H9 (cell line): ENCODE data around the gene TMEM116. TPM values are rescaled to one million over a fixed set of nuclear protein-coding genes. Genes with fewer than 3 reads are reported as not detected.

Experiments
- DNase-seq: peaks from one replicate; pipeline ENCODE4 v3.0.0-alpha.2; 2017
- H2AFZ ChIP-seq: one replicate; pipeline ENCODE4 v1.6.1; 2013; ENCODE audit warnings: mild to moderate bottlenecking, low read length, control low read depth, moderate library complexity
- H2AK5ac ChIP-seq: 2 replicates; pipeline ENCODE4 v1.6.1; 2013; ENCODE audit warnings: low read length, control low read depth, mixed read lengths; ENCODE audit not compliant: insufficient read length
- H2BK120ac ChIP-seq: one replicate; pipeline ENCODE4 v1.6.1; 2013; ENCODE audit warnings: low read depth, mild to moderate bottlenecking, low read length, control low read depth, inconsistent platforms; ENCODE audit not compliant: poor library complexity, severe bottlenecking
- H2BK12ac ChIP-seq: 2 replicates; pipeline ENCODE4 v1.6.1; 2013; ENCODE audit warnings: low read length, control low read depth, mixed read lengths, low read depth; ENCODE audit not compliant: insufficient read length
- H2BK15ac ChIP-seq: 2 replicates; pipeline ENCODE4 v1.6.1; 2013; ENCODE audit warnings: low read depth, low read length, control low read depth
- H2BK20ac ChIP-seq: one replicate; pipeline ENCODE4 v1.6.1; 2013; ENCODE audit warnings: low read depth, mild to moderate bottlenecking, low read length, control low read depth, inconsistent platforms; ENCODE audit not compliant: poor library complexity, severe bottlenecking
- H2BK5ac ChIP-seq: 2 replicates; pipeline ENCODE4 v1.6.1; 2013; ENCODE audit warnings: low read length, control low read depth, mixed read lengths; ENCODE audit not compliant: insufficient read length
- H3K14ac ChIP-seq: 2 replicates; pipeline ENCODE4 v1.6.1; 2013; ENCODE audit warnings: low read length, control low read depth; ENCODE audit not compliant: insufficient read depth
- H3K18ac ChIP-seq: 2 replicates; pipeline ENCODE4 v1.6.1; 2013; ENCODE audit warnings: low read depth, mild to moderate bottlenecking, mixed read lengths, low read length, control low read depth; ENCODE audit not compliant: insufficient read length
- H3K23ac ChIP-seq: 2 replicates; pipeline ENCODE4 v1.6.1; 2013; ENCODE audit warnings: low read length, control low read depth, mixed read lengths, low read depth; ENCODE audit not compliant: insufficient read length
- H3K23me2 ChIP-seq: 2 replicates; pipeline ENCODE4 v1.6.1; 2013; ENCODE audit warnings: low read depth, mild to moderate bottlenecking, mixed read lengths, low read length, control low read depth; ENCODE audit not compliant: insufficient read length, poor library complexity, severe bottlenecking
- H3K27ac ChIP-seq: 2 replicates; pipeline ENCODE4 v1.5.1; 2013; ENCODE audit warnings: low read length, control low read depth, mixed read lengths, low read depth; ENCODE audit not compliant: insufficient read length
- H3K27me3 ChIP-seq: 2 replicates; pipeline ENCODE4 v1.6.1; 2013; ENCODE audit warnings: low read length, control low read depth, inconsistent platforms; ENCODE audit not compliant: insufficient read depth
- H3K4ac ChIP-seq: 2 replicates; pipeline ENCODE4 v1.6.1; 2013; ENCODE audit warnings: low read depth, mild to moderate bottlenecking, control low read depth, inconsistent platforms, low read length, moderate library complexity
- H3K4me1 ChIP-seq: 2 replicates; pipeline ENCODE4 v1.6.1; 2013; ENCODE audit warnings: low read length, control low read depth, inconsistent platforms; ENCODE audit not compliant: insufficient read depth
- H3K4me2 ChIP-seq: 2 replicates; pipeline ENCODE4 v1.6.1; 2013; ENCODE audit warnings: low read length, control low read depth, mixed read lengths; ENCODE audit not compliant: insufficient read length, insufficient read depth
- H3K56ac ChIP-seq: 2 replicates; pipeline ENCODE4 v1.6.1; 2013; ENCODE audit warnings: low read depth, mild to moderate bottlenecking, mixed read lengths, low read length, control low read depth; ENCODE audit not compliant: insufficient read length
- H3K79me1 ChIP-seq: 2 replicates; pipeline ENCODE4 v1.6.1; 2013; ENCODE audit warnings: low read depth, mild to moderate bottlenecking, moderate library complexity, low read length, control low read depth, inconsistent platforms; ENCODE audit not compliant: insufficient read depth, poor library complexity, severe bottlenecking
- H3K79me2 ChIP-seq: 2 replicates; pipeline ENCODE4 v1.6.1; 2013; ENCODE audit warnings: low read length, control low read depth, inconsistent platforms; ENCODE audit not compliant: insufficient read depth
- H3K9ac ChIP-seq: 2 replicates; pipeline ENCODE4 v1.6.1; 2013; ENCODE audit warnings: low read length, control low read depth, mixed read lengths; ENCODE audit not compliant: insufficient read length; ENCODE audit errors: extremely low read depth
- H3K9me3 ChIP-seq: one replicate; pipeline ENCODE4 v1.6.1; 2013; ENCODE audit warnings: low read depth, low read length, inconsistent platforms; ENCODE audit not compliant: control insufficient read depth
- H3T11ph ChIP-seq: one replicate; pipeline ENCODE4 v1.6.1; 2013; ENCODE audit warnings: mild to moderate bottlenecking, low read length, control low read depth, inconsistent platforms
- H4K20me1 ChIP-seq: one replicate; pipeline ENCODE4 v1.6.1; 2013; ENCODE audit not compliant: control insufficient read depth, insufficient read length, insufficient read depth
- H4K5ac ChIP-seq: 2 replicates; pipeline ENCODE4 v1.6.1; 2013; ENCODE audit warnings: low read depth, mild to moderate bottlenecking, mixed read lengths, low read length, control low read depth; ENCODE audit not compliant: insufficient read length
- H4K8ac ChIP-seq: replicated peaks from 2 replicates; pipeline ENCODE4 v1.6.1; 2013; ENCODE audit warnings: low read length, control low read depth, mixed read lengths, low read depth; ENCODE audit not compliant: insufficient read length
- H4K91ac ChIP-seq: 2 replicates; pipeline ENCODE4 v1.6.1; 2013; ENCODE audit warnings: low read depth, mild to moderate bottlenecking, moderate library complexity, mixed read lengths, low read length, control low read depth; ENCODE audit not compliant: insufficient read length
- H3K27ac Mint-ChIP-seq, 3 experiments: 2 replicates in 2 of 3; 3 replicates in 1 of 3; pipeline ENCODE4 v1.8.0; 2020 to 2021; ENCODE audit warnings: mixed read lengths in 3 of 3, mild to moderate bottlenecking in 1 of 3, moderate library complexity in 1 of 3
- H3K27me3 Mint-ChIP-seq: 2 replicates; pipeline ENCODE4 v1.8.0; 2021; ENCODE audit warnings: low read depth, mild to moderate bottlenecking, moderate library complexity, mixed read lengths
- H3K36me3 Mint-ChIP-seq, 3 experiments: 2 replicates in 2 of 3; 3 replicates in 1 of 3; pipeline ENCODE4 v1.8.0; 2020 to 2021; ENCODE audit warnings: low read depth in 3 of 3, mixed read lengths in 3 of 3; ENCODE audit not compliant: insufficient read depth in 1 of 3
- H3K4me1 Mint-ChIP-seq, 2 experiments: 2 replicates each; pipeline ENCODE4 v1.8.0; 2020; ENCODE audit warnings: mixed read lengths in 2 of 2
- H3K4me3 Mint-ChIP-seq, 2 experiments: 2 replicates in 1 of 2; 3 replicates in 1 of 2; pipeline ENCODE4 v1.8.0; 2020 to 2021; ENCODE audit warnings: mild to moderate bottlenecking in 2 of 2, mixed read lengths in 2 of 2, moderate library complexity in 1 of 2
- H3K9me3 Mint-ChIP-seq, 2 experiments: 2 replicates in 1 of 2; 3 replicates in 1 of 2; pipeline ENCODE4 v1.8.0; 2020; ENCODE audit warnings: mild to moderate bottlenecking in 2 of 2, mixed read lengths in 2 of 2, moderate library complexity in 1 of 2
- WGBS: extraction: QIAGEN DNeasy Blood & Tissue Kit; methylation state at CpG from one replicate; pipeline ENCODE4 v1.1.7; 2013; ENCODE audit warnings: missing lambda C conversion rate, low lambda C conversion rate, mixed read lengths; ENCODE audit not compliant: insufficient read length; ENCODE audit errors: extremely low coverage; 5-methylcytosine and 5-hydroxymethylcytosine counted together
- total RNA-seq: library from RNA; stranded (reverse); gene quantifications from 2 replicates; pipeline ENCODE4 v1.2.1, GENCODE V29; 2021
- TF ChIP-seq, protein P1 (sequence below): fragments of 200-600 bp; sonication (generic); conservative IDR thresholded peaks from 3 replicates; pipeline ENCODE4 v1.8.0; 2021; ENCODE audit warnings: antibody characterized with exemption, mild to moderate bottlenecking

The TMEM116 gene
- total RNA-seq, 1 experiment from 2014 or later = 10.8 TPM

DNA sequence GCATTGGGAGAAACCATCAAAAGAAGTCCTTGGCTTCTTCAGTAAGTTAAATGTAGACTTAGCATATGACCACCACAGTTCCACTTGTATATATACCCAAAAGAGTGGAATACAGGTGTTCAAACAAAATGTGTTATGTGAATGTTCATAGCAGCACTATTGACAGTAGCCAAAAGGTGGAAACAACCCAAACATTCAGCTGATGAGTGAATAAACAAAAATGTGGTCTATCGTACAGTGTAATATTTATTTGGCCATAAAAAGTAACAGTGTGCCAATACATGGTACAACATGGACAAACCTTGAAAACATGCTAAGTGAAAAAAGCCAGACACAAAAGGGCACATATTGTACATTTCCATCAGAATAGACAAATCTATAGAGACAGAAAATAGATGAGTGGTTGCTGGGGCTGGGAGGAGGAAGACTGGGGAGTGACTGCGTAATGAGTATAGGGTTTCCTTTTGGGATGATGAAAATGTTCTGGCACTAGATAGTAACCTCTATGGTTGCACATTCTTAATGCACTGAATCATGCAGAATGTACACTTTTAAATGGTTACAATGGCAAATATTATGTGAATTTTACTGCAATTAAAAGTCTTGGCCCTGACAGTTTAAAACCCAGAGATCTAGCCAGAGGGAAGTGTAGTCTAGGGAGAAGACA lies 5.7 kb upstream of the TMEM116 start:
- Histone ChIP-seq H3K14ac (no peak overlapping the region), H3K9ac (no peak overlapping the region), H2AK5ac (no peak overlapping the region), H4K91ac (no peak overlapping the region), H3K23ac (no peak overlapping the region), H3K27ac (no peak overlapping the region), H3K79me2 (peaks cover 20% of the 10 kb centered on the region; the same call in 1 of the 2 replicates), H4K8ac (no peak overlapping the region), H3T11ph (no peak overlapping the region), H4K5ac (no peak overlapping the region), H3K9me3 (no peaks in the 10 kb centered on the region), H3K4me1 (no peaks in the 10 kb centered on the region), H3K56ac (no peak overlapping the region), H2BK12ac (no peak overlapping the region), H3K27me3 (no peaks in the 10 kb centered on the region), H2BK5ac (no peak overlapping the region), H2BK120ac (no peak overlapping the region), H3K23me2 (no peaks in the 10 kb centered on the region), H4K20me1 (no peaks in the 10 kb centered on the region), H2BK20ac (no peak overlapping the region), H2AFZ (no peak overlapping the region), H3K4me2 (no peak overlapping the region), H2BK15ac (no peak overlapping the region), H3K18ac (no peak overlapping the region), H3K79me1 (no peaks in the 10 kb centered on the region), H3K4ac (no peak overlapping the region)
- WGBS = no CpG with 5 or more reads among the region's 2 CpGs
- no peak overlapping the region for H3K4me3 Mint-ChIP-seq
- H3K4me1 Mint-ChIP-seq = peaks cover 6 to 7% of the 10 kb centered on the region in 2 experiments
- H3K27ac Mint-ChIP-seq = peak overlapping the region in 2 of 3 experiments; percentile 48 to 70; a peak in 2 of 7 replicates
- H3K9me3 Mint-ChIP-seq = peaks cover 3 to 4% of the 10 kb centered on the region in 2 experiments; a peak in 3 of 5 replicates
- peaks cover 35 to 74% (median 66%) of the 10 kb centered on the region in 3 experiments for H3K36me3 Mint-ChIP-seq
- TF ChIP-seq, protein P1, sequence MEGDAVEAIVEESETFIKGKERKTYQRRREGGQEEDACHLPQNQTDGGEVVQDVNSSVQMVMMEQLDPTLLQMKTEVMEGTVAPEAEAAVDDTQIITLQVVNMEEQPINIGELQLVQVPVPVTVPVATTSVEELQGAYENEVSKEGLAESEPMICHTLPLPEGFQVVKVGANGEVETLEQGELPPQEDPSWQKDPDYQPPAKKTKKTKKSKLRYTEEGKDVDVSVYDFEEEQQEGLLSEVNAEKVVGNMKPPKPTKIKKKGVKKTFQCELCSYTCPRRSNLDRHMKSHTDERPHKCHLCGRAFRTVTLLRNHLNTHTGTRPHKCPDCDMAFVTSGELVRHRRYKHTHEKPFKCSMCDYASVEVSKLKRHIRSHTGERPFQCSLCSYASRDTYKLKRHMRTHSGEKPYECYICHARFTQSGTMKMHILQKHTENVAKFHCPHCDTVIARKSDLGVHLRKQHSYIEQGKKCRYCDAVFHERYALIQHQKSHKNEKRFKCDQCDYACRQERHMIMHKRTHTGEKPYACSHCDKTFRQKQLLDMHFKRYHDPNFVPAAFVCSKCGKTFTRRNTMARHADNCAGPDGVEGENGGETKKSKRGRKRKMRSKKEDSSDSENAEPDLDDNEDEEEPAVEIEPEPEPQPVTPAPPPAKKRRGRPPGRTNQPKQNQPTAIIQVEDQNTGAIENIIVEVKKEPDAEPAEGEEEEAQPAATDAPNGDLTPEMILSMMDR = no peak
- DNase-seq = no peak
- no peaks in the 10 kb centered on the region; the same call in 1 of the 2 replicates for H3K27me3 Mint-ChIP-seq
